ENCODE results near the gene TGM5. TPM values are rescaled to one million over a fixed set of nuclear protein-coding genes. Genes with fewer than 3 reads are reported as not detected.

Gene TGM5, protein sequence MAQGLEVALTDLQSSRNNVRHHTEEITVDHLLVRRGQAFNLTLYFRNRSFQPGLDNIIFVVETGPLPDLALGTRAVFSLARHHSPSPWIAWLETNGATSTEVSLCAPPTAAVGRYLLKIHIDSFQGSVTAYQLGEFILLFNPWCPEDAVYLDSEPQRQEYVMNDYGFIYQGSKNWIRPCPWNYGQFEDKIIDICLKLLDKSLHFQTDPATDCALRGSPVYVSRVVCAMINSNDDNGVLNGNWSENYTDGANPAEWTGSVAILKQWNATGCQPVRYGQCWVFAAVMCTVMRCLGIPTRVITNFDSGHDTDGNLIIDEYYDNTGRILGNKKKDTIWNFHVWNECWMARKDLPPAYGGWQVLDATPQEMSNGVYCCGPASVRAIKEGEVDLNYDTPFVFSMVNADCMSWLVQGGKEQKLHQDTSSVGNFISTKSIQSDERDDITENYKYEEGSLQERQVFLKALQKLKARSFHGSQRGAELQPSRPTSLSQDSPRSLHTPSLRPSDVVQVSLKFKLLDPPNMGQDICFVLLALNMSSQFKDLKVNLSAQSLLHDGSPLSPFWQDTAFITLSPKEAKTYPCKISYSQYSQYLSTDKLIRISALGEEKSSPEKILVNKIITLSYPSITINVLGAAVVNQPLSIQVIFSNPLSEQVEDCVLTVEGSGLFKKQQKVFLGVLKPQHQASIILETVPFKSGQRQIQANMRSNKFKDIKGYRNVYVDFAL
- not detected for total RNA-seq

DNA sequence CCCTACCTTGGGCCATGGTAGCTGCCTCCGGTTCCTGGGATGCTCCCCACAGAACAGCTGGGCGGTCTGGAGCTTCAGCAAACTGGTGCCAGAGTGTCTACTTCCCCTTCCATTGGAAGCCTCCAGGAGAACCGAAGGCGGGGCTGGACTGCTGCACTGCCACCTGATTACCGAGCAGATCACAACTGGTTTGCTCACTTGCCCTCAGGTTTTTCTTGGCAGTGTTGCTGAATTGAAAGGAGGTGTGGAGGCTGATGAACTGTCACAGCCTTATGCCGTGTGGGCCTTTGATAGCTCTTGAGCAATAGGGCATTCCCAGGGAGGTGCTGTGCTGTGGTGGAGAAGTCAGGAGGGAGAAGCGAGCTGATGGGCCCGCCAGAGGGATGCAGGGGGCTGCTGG is at the start of gene TGM5:
TGM5 (minus strand) TSS at position 95 of the 400 bp plus-strand sequence; CDS start at position 16, 79 bp downstream.
- intact Hi-C loops (cut with DNase I; ENCODE audit: low total_unique reads), result no loop called here

DNA sequence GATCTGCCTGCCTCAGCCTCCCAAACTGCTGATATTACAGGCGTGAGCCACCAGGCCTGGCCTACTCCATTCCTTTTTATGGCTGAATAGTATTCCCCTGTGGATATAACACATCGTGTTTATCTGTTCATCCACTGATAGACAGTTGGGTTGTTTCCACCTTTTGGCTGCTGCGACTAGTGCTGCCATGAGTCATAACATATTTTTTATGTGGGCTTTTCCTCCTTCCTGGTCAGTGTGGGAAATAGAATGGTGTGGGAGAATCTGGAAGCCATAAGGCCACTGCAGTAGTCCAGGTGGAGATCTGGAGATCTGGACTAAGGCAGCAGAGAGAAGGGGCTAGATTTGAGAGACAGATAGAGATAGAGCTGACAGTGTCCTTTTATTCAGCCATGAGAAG is 47.4 kb upstream of the TGM5 start:
- H3K27ac ChIP-seq, result no peak overlapping the region
- no peak overlapping the region for H3K4me3 ChIP-seq
- H3K36me3 ChIP-seq, result no peaks in the 10 kb centered on the region
- no peak for DNase-seq
- intact Hi-C loops (cut with DNase I; ENCODE audit: low total_unique reads), result no loop called here
- no peaks in the 10 kb centered on the region for H3K27me3 ChIP-seq
- H3K4me1 ChIP-seq, result peaks cover 0 to 7% of the 10 kb centered on the region in 2 donors
- no peaks in the 10 kb centered on the region for H3K9me3 ChIP-seq
- no peak for TF ChIP-seq POLR2A (IDR thresholded peaks at IDR 0.05)
- TF ChIP-seq, protein P1, sequence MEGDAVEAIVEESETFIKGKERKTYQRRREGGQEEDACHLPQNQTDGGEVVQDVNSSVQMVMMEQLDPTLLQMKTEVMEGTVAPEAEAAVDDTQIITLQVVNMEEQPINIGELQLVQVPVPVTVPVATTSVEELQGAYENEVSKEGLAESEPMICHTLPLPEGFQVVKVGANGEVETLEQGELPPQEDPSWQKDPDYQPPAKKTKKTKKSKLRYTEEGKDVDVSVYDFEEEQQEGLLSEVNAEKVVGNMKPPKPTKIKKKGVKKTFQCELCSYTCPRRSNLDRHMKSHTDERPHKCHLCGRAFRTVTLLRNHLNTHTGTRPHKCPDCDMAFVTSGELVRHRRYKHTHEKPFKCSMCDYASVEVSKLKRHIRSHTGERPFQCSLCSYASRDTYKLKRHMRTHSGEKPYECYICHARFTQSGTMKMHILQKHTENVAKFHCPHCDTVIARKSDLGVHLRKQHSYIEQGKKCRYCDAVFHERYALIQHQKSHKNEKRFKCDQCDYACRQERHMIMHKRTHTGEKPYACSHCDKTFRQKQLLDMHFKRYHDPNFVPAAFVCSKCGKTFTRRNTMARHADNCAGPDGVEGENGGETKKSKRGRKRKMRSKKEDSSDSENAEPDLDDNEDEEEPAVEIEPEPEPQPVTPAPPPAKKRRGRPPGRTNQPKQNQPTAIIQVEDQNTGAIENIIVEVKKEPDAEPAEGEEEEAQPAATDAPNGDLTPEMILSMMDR (IDR thresholded peaks at IDR 0.05), result no peak

More for the DNA sequence above, at the start of gene TGM5:
- H3K36me3 ChIP-seq, result no peaks in the 10 kb centered on the region
- no peak within 1 kb of the TSS for H3K27ac ChIP-seq
- no peak for DNase-seq
- TF ChIP-seq, protein P1 (IDR thresholded peaks at IDR 0.05), result no peak
- TF ChIP-seq POLR2A (IDR thresholded peaks at IDR 0.05), result no peak
- H3K9me3 ChIP-seq, result no peaks in the 10 kb centered on the region
- no peaks in the 10 kb centered on the region for H3K4me1 ChIP-seq
- H3K27me3 ChIP-seq, result no peaks in the 10 kb centered on the region
- no peak within 1 kb of the TSS for H3K4me3 ChIP-seq

DNA sequence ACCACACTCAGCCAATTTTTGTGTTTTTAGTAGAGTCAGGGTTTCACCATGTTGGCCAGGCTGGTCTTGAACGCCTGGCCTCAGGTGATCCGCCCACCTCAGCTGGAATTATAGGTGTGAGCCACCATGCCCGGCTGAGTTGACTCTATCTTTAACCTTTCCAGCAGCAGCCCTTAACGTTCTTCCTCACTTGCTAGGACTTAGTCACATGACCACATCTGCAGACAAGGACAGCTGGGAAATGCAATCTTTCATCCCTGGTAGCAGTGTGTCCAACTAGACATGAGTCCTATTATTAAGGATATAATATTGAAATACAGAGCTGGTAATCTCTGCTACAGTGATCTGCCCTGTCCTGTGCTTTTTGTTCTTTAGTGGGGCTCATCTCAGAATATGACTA is 45.6 kb upstream of the TGM5 start:
- intact Hi-C loops (cut with DNase I; ENCODE audit: low total_unique reads), result no loop called here
- Histone ChIP-seq H3K27me3 (no peaks in the 10 kb centered on the region), H3K36me3 (no peaks in the 10 kb centered on the region), H3K4me1 (peaks cover 0 to 7% of the 10 kb centered on the region in 2 donors), H3K9me3 (no peaks in the 10 kb centered on the region), H3K4me3 (no peak overlapping the region), H3K27ac (no peak overlapping the region)
- TF ChIP-seq POLR2A (IDR thresholded peaks at IDR 0.05), result no peak
- TF ChIP-seq, protein P1 (IDR thresholded peaks at IDR 0.05), result no peak
- no peak for DNase-seq

DNA sequence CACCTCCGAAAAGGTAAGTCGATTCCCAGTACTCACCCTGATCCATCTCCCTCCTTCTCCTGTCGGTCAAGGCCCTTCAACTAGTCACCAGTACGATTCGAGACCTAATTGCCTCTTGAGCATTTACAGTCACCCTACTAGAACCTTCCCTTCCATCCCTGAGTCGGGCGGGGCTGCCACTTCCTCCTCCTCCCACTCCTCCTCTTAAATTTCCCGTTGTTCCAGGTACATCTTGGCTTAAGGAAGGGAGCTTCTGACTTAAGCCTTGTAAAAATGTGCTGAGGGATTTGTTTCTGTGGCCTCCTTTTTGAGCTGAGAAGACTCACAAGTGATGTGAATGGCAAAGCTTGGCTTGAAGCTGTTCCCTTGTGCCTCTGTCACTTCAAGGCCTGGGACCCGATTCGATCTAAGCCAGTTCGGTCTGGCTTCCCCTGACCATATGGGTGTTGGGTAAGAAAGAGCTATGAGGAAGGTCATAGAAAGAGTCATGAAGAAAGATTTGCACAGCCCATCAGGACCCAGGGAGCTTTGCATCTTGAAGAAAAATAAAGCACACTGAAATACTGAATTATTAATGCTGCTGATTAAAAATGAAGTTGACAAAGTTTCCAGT is 35.6 kb upstream of the TGM5 start, which contains the start of gene TGM7:
TGM7 (minus strand) TSS at position 51 of the 613 bp plus-strand sequence.
- no peak for TF ChIP-seq POLR2A (IDR thresholded peaks at IDR 0.05)
- TF ChIP-seq, protein P1 (IDR thresholded peaks at IDR 0.05), result no peak

More for the DNA sequence above, 35.6 kb upstream of the TGM5 start, which contains the start of gene TGM7:
- Histone ChIP-seq H3K36me3 (no peaks in the 10 kb centered on the region), H3K27me3 (no peaks in the 10 kb centered on the region), H3K9me3 (no peaks in the 10 kb centered on the region), H3K27ac (no peak within 1 kb of the TSS), H3K4me1 (no peaks in the 10 kb centered on the region), H3K4me3 (no peak within 1 kb of the TSS)
- intact Hi-C loops (cut with DNase I; ENCODE audit: low total_unique reads), result no loop called here
- DNase-seq, result no peak
